Activated CD8-positive, alpha-beta T cell treated with anti-CD3 and anti-CD28 coated beads, Interleukin-2, amount 10 ng/mL, durations not matched to agents 7 days and 5 days (primary cell): Measurements from ENCODE around the gene ELK3. TPM values are rescaled to one million over a fixed set of nuclear protein-coding genes. Genes with fewer than 3 reads are reported as not detected.

ENCODE experiments used
- ATAC-seq: fragments of 150-1000 bp; cut with Tn5 transposase; one replicate; pipeline ENCODE4 v1.10.0; 2021; ENCODE audit warnings: moderate library complexity
- CTCF ChIA-PET: fragments of 350-600 bp; sonication (Branson Sonifier 250); formaldehyde crosslinking; loops from one replicate; lab custom pipeline; 2021; ENCODE audit warnings: antibody characterized with exemption; lab: Charles Lee
- POLR2A ChIA-PET: fragments of 350-600 bp; sonication (Branson Sonifier 250); formaldehyde crosslinking; loops from one replicate; lab custom pipeline; 2021; ENCODE audit warnings: antibody characterized with exemption; lab: Charles Lee
- DNase-seq: peaks from one replicate; pipeline ENCODE4 v3.0.0-alpha.2; 2020
- H3K27ac Mint-ChIP-seq: one replicate; pipeline ENCODE4 v1.8.0; 2021; ENCODE audit warnings: mild to moderate bottlenecking, mixed read lengths
- H3K27me3 Mint-ChIP-seq: one replicate; pipeline ENCODE4 v1.8.0; 2021; ENCODE audit warnings: low read depth, mixed read lengths
- H3K36me3 Mint-ChIP-seq: one replicate; pipeline ENCODE4 v1.8.0; 2021; ENCODE audit warnings: low read depth, mixed read lengths
- H3K4me1 Mint-ChIP-seq: one replicate; pipeline ENCODE4 v1.8.0; 2021; ENCODE audit warnings: low read depth, mixed read lengths
- H3K4me3 Mint-ChIP-seq: one replicate; pipeline ENCODE4 v1.8.0; 2021; ENCODE audit warnings: mild to moderate bottlenecking, mixed read lengths
- H3K9me3 Mint-ChIP-seq: one replicate; pipeline ENCODE4 v1.8.0; 2022; ENCODE audit warnings: mixed read lengths; ENCODE audit not compliant: insufficient read depth
- total RNA-seq, 2 experiments: library from RNA; stranded (reverse); gene quantifications; one replicate each; pipeline ENCODE4 v1.2.3, GENCODE V29; 2021

ELK3 gene
- total RNA-seq, 2 experiments from 2014 or later: 17.6 to 18.1 TPM

GRCh38 chr12:96260231-96260630 is 66.1 kb downstream of the ELK3 start:
- ChIA-PET CTCF (interaction anchor here (1.3 to 1.6 kb wide), 2 partner anchors 140 to 169 kb away, joined by 3 to 5 read pairs; partner anchors contain the start of gene CDK17), POLR2A (interaction anchor here (0.7 to 2.6 kb wide), 2 partner anchors 140 to 1313 kb away, joined by 3 to 6 read pairs; partner anchors contain the start of gene CDK17)
- Mint-ChIP-seq H3K27ac (no peak overlapping the region), H3K9me3 (no peaks in the 10 kb centered on the region), H3K36me3 (peaks cover 43% of the 10 kb centered on the region), H3K4me3 (no peak overlapping the region), H3K4me1 (peaks cover 5% of the 10 kb centered on the region), H3K27me3 (no peaks in the 10 kb centered on the region)
- no peak for ATAC-seq
- no peak for DNase-seq

- peaks cover 43% of the 10 kb centered on the region for H3K36me3 Mint-ChIP-seq
- no peak overlapping the region for H3K27ac Mint-ChIP-seq
- CTCF ChIA-PET: interaction anchor here (1.0 to 1.6 kb wide), 4 partner anchors 45 to 256 kb away, joined by 3 to 5 read pairs (median 3); partner anchors contain the start of gene CDK17
- H3K27me3 Mint-ChIP-seq: no peaks in the 10 kb centered on the region
- ATAC-seq (no peak), DNase-seq (no peak)
- POLR2A ChIA-PET: interaction anchor here (0.7 to 2.6 kb wide), 2 partner anchors 139 to 1313 kb away, joined by 3 to 6 read pairs; partner anchors contain the start of gene CDK17
- H3K4me3 Mint-ChIP-seq: no peak overlapping the region
- H3K4me1 Mint-ChIP-seq: peaks cover 5% of the 10 kb centered on the region
- no peaks in the 10 kb centered on the region for H3K9me3 Mint-ChIP-seq
Observed at GRCh38 chr12:96260644-96261043, 66.5 kb downstream of the ELK3 start.

- H3K27me3 Mint-ChIP-seq: no peaks in the 10 kb centered on the region
- no peak overlapping the region for H3K27ac Mint-ChIP-seq
Observed at GRCh38 chr12:96261557-96261956, 67.4 kb downstream of the ELK3 start.

GRCh38 chr12:96263449-96263902 is 69.3 kb downstream of the ELK3 start:
- H3K4me1 Mint-ChIP-seq: peaks cover 5% of the 10 kb centered on the region
- no peaks in the 10 kb centered on the region for H3K9me3 Mint-ChIP-seq
- no peaks in the 10 kb centered on the region for H3K27me3 Mint-ChIP-seq
- peaks cover 59% of the 10 kb centered on the region for H3K36me3 Mint-ChIP-seq
- DNase-seq (no peak), ATAC-seq (no peak)
- no peak overlapping the region for H3K4me3 Mint-ChIP-seq
- no peak overlapping the region for H3K27ac Mint-ChIP-seq
- POLR2A ChIA-PET: no interaction called here
- CTCF ChIA-PET: interaction anchor here (1.4 to 1.6 kb wide), 2 partner anchors 48 to 137 kb away, joined by 3 to 6 read pairs; partner anchors contain the start of gene CDK17

More at GRCh38 chr12:96261557-96261956, 67.4 kb downstream of the ELK3 start:
- POLR2A ChIA-PET: interaction anchor here (2.6 kb wide), 1 partner anchor 138 kb away, joined by 6 read pairs; the partner anchor contains the start of gene CDK17
- no peak for ATAC-seq
- Mint-ChIP-seq H3K4me1 (peaks cover 5% of the 10 kb centered on the region), H3K4me3 (no peak overlapping the region), H3K36me3 (peaks cover 46% of the 10 kb centered on the region), H3K9me3 (no peaks in the 10 kb centered on the region)
- DNase-seq: no peak
- CTCF ChIA-PET: interaction anchor here (1.0 to 1.6 kb wide), 4 partner anchors 46 to 255 kb away, joined by 3 to 5 read pairs (median 3); partner anchors contain the start of gene CDK17

- ChIA-PET CTCF (interaction anchor here (1.0 to 3.1 kb wide), 2 partner anchors 8 to 251 kb away, joined by 3 to 10 read pairs; no protein-coding TSS in a partner anchor), POLR2A (interaction anchor here (1.0 kb wide), 1 partner anchor 135 kb away, joined by 5 read pairs; the partner anchor contains the start of gene CDK17)
- Mint-ChIP-seq H3K27me3 (no peaks in the 10 kb centered on the region), H3K4me3 (no peak overlapping the region), H3K9me3 (no peaks in the 10 kb centered on the region), H3K4me1 (no peaks in the 10 kb centered on the region), H3K36me3 (peaks cover 65% of the 10 kb centered on the region), H3K27ac (no peak overlapping the region)
- DNase-seq (no peak), ATAC-seq (no peak)
Observed at GRCh38 chr12:96265400-96265799, 71.2 kb downstream of the ELK3 start.

GRCh38 chr12:96265836-96266235 is 71.7 kb downstream of the ELK3 start:
- ChIA-PET POLR2A (interaction anchor here (0.6 to 1.0 kb wide), 2 partner anchors 112 to 134 kb away, joined by 3 to 5 read pairs; partner anchors contain the start of gene CDK17), CTCF (interaction anchor here (1.0 to 3.1 kb wide), 4 partner anchors 8 to 251 kb away, joined by 3 to 10 read pairs (median 3); no protein-coding TSS in a partner anchor)
- no peaks in the 10 kb centered on the region for H3K4me1 Mint-ChIP-seq
- H3K9me3 Mint-ChIP-seq: no peaks in the 10 kb centered on the region
- no peak for ATAC-seq
- H3K4me3 Mint-ChIP-seq: no peak overlapping the region
- H3K27me3 Mint-ChIP-seq: no peaks in the 10 kb centered on the region
- no peak for DNase-seq
- H3K27ac Mint-ChIP-seq: no peak overlapping the region
- peaks cover 63% of the 10 kb centered on the region for H3K36me3 Mint-ChIP-seq

- Mint-ChIP-seq H3K36me3 (peaks cover 60% of the 10 kb centered on the region), H3K9me3 (no peaks in the 10 kb centered on the region), H3K27ac (no peak overlapping the region), H3K4me1 (no peaks in the 10 kb centered on the region), H3K27me3 (no peaks in the 10 kb centered on the region), H3K4me3 (no peak overlapping the region)
- no peak for ATAC-seq
- DNase-seq: no peak
- POLR2A ChIA-PET: interaction anchor here (0.6 to 1.0 kb wide), 2 partner anchors 112 to 134 kb away, joined by 3 to 5 read pairs; partner anchors contain the start of gene CDK17
- CTCF ChIA-PET: interaction anchor here (0.7 to 3.1 kb wide), 5 partner anchors 9 to 250 kb away, joined by 3 to 10 read pairs (median 3); no protein-coding TSS in a partner anchor
Observed at GRCh38 chr12:96266238-96266637, 72.1 kb downstream of the ELK3 start.

- ATAC-seq (no peak), DNase-seq (no peak)
- Mint-ChIP-seq H3K9me3 (no peaks in the 10 kb centered on the region), H3K27ac (no peak overlapping the region), H3K36me3 (peaks cover 63% of the 10 kb centered on the region), H3K4me1 (peaks cover 3% of the 10 kb centered on the region), H3K4me3 (no peak overlapping the region), H3K27me3 (no peaks in the 10 kb centered on the region)
- ChIA-PET POLR2A (interaction anchor here (0.5 to 1.5 kb wide), 3 partner anchors 39 to 128 kb away, joined by 3 to 4 read pairs (median 3); partner anchors contain the start of gene CDK17), CTCF (no interaction called here)
Observed at GRCh38 chr12:96271469-96272199, 77.5 kb downstream of the ELK3 start.

- H3K36me3 Mint-ChIP-seq: peaks cover 55% of the 10 kb centered on the region
Observed at GRCh38 chr12:96274331-96274730, 80.2 kb downstream of the ELK3 start.

GRCh38 chr12:96285158-96285557 is 91.0 kb downstream of the ELK3 start:
- no peak for ATAC-seq
- H3K9me3 Mint-ChIP-seq: no peaks in the 10 kb centered on the region
- peak overlapping the region; percentile 3 for H3K27ac Mint-ChIP-seq
- H3K27me3 Mint-ChIP-seq: no peaks in the 10 kb centered on the region
- ChIA-PET POLR2A (no interaction called here), CTCF (interaction anchor here (1.4 to 1.9 kb wide), 2 partner anchors 69 to 232 kb away, joined by 3 to 4 read pairs; no protein-coding TSS in a partner anchor)
- no peak for DNase-seq
- H3K4me3 Mint-ChIP-seq: no peak overlapping the region
- H3K36me3 Mint-ChIP-seq: peaks cover 66% of the 10 kb centered on the region
- H3K4me1 Mint-ChIP-seq: peaks cover 9% of the 10 kb centered on the region

More at GRCh38 chr12:96274331-96274730, 80.2 kb downstream of the ELK3 start:
- H3K27me3 Mint-ChIP-seq: no peaks in the 10 kb centered on the region
- H3K4me1 Mint-ChIP-seq: peaks cover 3% of the 10 kb centered on the region
- no peak for ATAC-seq
- H3K27ac Mint-ChIP-seq: no peak overlapping the region
- DNase-seq: no peak
- H3K9me3 Mint-ChIP-seq: no peaks in the 10 kb centered on the region
- ChIA-PET POLR2A (no interaction called here), CTCF (no interaction called here)
- H3K4me3 Mint-ChIP-seq: no peak overlapping the region

- Mint-ChIP-seq H3K9me3 (no peaks in the 10 kb centered on the region), H3K36me3 (peaks cover 57% of the 10 kb centered on the region), H3K27me3 (no peaks in the 10 kb centered on the region), H3K4me3 (no peak overlapping the region), H3K4me1 (peaks cover 9% of the 10 kb centered on the region), H3K27ac (no peak overlapping the region)
- CTCF ChIA-PET: interaction anchor here (0.6 to 1.0 kb wide), 3 partner anchors 89 to 267 kb away, joined by 3 to 6 read pairs (median 3); partner anchors contain the start of gene CDK17
- DNase-seq: no peak
- ATAC-seq: no peak
- POLR2A ChIA-PET: no interaction called here
Observed at GRCh38 chr12:96289067-96289466, 94.9 kb downstream of the ELK3 start.
